Lung (tissue), 5 donors: ENCODE measurements around the gene EBF3. TPM values are rescaled to one million over a fixed set of nuclear protein-coding genes. Genes with fewer than 3 reads are reported as not detected.

Experiments used
- polyA plus RNA-seq, 2 donors: library from polyadenylated mRNA; stranded (reverse); fragments of 200-250 nt; gene quantifications; one replicate each; pipeline ENCODE4 v1.2.1, GENCODE V29; 2013
- small RNA-seq: library from RNA; depleted of rRNA; stranded (forward); fragments of <200 nt; gene quantifications from one replicate; pipeline ENCODE3, GENCODE V24; 2014; ENCODE audit warnings: low replicate concordance
- total RNA-seq, 2 donors: library from RNA; depleted of rRNA in 1 of 2; stranded (reverse); fragments of >200 nt in 1 of 2; gene quantifications; one replicate each; pipeline ENCODE4 v1.2.1, GENCODE V29; 2014 to 2021
- donor health status: Bipolar disorder and iron deficiency.
- donor health status: healthy.
- donor health status: DM: yes; HTN: yes; CAD: no.

The EBF3 gene
- total and polyA plus RNA-seq, 4 donors: 0.06 to 1.1 (median 0.08) TPM; not detected in 1

Small RNA genes within 50 kb of the gene (small RNA-seq; reads per million reads assigned to genes)
- gene AL354950.2 (not detected), gene MIR4297 (not detected)

Other genes starting within 250 kb of the EBF3 start
- 1 to 10 TPM; 3.0 to 6.4 TPM for gene C10orf143, start 146.6 kb upstream of the EBF3 start, total RNA-seq
- 1 to 10 TPM; 3.2 to 9.0 TPM for gene C10orf143, start 146.6 kb upstream of the EBF3 start, polyA plus RNA-seq
- gene GLRX3, start 172.1 kb upstream of the EBF3 start, total RNA-seq: 10 to 100 TPM; 37.6 to 71.1 TPM
- 10 to 100 TPM; 51.2 to 63.8 TPM for gene GLRX3, start 172.1 kb upstream of the EBF3 start, polyA plus RNA-seq